NCI-H2227 treated with DMSO at 0.1 percent for 48 hours (cell line): ENCODE data around the gene IDE.
"Not testable (repeated sequence)": the region's sequence is repeated elsewhere in the genome, so short reads cannot be mapped to it uniquely, and the experiment has no call there.

Experiments
- DNase-seq: peaks from one replicate; lab custom pipeline; 2025; lab: John Stamatoyannopoulos, UW

The IDE gene

DNA sequence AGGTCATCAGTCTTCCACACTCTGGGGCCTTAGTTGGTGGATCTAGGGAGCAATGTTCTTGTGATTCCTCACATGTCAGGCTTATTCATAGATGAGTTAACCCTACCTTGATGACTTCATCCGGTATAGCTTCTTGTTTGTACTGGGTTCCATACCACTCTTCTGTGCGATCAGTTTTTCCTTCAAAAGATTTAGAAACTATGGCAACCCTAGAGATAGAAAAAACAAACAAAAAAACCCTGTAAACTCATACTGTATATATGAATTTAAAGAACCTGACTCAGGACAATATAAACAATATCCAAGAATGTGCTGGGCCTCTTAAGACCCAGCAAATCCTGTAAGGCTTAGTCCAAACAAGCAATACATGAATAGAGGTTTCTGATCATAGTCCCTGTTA lies 83.5 kb downstream of the IDE start:
- DNase-seq, result no peak

DNA sequence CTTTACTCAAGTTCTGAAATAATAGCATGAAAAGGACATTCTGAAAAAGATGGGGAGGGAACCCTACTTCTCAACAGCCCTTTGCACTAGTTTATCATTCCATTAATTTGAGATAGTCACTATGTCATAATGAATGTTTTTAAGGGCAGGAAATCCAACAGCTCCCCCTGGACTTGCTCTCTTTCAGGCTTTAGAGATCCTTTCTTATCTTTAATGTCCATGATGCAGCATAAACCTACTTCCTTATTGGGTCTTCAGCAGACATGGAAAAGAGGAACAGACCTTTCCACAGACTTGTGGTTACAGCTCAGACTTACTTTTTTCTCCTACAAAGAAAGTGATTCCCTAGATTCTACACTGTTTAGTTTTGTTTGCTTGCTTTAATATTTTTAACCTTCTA lies 87.3 kb downstream of the IDE start:
- no peak for DNase-seq

DNA sequence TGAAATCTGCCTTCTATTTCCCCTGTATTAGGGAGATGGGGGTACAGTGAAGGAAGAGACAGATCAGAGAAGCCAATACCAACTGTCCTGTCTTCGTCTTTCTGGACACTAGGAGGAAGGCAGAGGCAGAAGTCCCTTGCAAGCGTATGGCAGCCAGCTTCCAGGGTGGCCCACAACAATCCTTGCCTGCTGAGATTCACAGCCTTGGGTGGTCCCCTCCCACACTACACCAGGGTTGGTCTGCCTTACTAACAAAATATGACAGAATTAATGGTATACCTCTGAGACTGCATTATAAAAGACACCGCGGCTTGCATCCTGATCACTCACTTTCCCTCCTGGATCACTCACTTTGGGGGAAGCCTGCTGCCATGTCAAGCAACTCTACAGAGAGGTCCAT lies 90.4 kb downstream of the IDE start:
- DNase-seq, result no peak

DNA sequence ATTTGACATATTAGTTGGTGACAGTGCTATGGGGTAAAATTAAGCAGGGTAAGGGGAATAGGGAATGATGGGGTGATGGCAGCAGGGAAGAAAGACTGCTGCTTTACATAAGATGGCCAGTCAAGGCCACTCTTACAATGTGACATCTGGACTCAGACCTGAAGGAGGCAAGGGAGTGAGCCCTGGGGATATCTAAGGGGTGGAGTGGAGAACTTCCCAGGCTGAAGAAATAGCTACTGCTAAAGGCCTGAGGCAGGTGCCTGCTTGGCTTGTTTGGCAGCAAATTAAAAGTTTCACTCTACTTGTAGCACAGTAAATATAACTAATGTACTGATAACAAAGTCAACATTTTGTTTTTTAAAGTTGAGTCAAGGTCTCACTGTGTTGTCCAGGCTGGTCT lies 93.5 kb downstream of the IDE start:
- no peak for DNase-seq

DNA sequence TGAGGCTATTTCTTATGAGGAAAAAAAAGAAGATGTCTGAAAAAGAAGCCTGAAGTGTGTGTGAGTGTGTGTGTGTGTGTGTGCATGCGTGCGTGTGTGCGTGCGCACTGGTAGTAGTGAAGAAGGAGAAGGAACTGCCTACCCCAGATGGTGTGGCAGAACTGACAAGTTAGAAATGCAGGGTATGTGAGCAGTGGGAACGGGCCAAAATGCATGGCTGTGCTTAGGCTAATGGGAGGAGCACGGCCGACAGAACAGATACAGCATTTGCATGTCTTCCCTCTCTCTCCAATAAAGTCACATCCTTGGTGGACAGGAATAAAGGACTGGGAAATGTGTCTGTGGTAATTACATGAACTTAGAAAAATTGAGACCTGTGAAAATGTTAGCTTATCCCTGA lies 94.3 kb downstream of the IDE start:
- DNase-seq, result no peak

DNA sequence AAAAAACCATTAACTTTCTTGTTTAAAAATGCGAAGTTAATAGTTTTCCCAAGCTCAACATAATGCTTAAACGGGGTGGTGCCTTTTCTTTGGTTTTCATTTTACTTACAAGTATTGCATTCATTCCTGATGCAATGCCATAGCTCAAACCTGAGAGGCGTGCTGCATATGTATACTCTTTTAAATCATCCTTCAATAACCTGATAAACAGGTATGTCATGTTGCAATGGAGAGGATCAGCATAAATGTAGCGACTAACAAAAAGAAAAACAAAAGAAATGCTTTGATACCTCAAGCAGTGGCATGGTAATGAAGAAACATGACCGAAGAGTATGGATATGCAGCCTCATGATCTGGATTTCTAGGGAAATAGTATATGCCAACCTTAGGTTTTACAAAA lies 95.4 kb downstream of the IDE start:
- no peak for DNase-seq

DNA sequence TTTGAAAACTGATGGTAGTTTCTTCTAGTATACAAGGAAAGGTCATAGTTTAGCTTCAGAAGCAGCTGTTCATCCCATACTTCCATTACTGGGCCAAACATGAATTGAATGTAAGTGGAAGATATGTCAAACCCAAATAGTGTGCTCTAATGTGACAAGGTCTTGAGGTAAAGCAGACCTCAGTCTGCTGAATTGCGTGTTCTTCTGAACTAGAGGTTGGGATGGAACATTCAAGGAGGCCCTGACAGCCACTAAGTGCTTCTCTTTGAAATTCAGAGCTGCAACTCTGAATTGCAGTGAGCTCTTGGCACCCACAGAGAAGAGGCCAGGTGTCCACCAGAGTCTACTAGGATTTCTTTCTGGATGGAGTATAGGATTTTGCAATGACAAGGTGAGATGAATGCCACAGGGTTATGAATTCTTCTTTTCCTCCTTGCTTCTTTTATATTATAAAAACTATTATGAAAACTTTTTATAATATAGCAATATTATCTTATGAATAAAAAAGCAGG lies 98.5 kb downstream of the IDE start:
- no peak for DNase-seq

DNA sequence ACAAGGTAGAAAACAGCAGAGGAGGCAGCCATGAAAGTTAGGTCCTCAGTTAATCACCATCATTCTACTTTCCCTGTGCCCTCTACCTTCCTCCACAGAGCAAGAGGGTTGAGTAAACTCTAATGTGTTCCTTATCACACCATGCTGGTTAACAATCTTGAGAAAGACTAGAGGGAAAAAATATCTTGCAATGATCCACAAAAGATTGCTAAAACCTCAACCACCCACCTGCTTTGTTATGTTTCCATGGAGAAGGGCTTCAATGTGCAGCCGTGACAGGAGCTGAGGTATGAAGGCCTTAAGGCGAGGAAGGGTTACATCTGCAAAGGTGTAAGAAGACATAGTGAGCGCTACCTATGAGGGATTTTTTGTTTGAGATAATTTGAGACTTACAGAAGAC lies 103.9 kb downstream of the IDE start:
- no peak for DNase-seq

DNA sequence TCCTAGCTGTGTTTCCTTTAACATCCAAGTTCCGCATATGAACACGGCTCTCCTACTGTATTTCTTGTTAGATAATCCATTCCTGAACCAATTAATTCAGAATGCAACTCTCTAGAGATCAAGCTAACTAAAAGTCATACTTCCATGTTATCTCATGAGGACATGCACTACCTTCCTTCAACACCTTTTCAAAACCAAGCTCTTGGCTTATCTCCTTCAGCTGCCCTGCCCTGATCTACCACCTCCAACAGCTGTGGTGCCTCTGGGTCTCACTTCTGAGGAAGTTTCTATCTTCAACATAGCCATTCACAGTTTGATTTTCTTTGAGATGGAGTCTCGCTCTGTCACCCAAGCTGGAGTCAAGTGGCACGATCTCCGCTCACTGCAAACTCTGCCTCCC lies 109.5 kb downstream of the IDE start:
- DNase-seq, result no peak

DNA sequence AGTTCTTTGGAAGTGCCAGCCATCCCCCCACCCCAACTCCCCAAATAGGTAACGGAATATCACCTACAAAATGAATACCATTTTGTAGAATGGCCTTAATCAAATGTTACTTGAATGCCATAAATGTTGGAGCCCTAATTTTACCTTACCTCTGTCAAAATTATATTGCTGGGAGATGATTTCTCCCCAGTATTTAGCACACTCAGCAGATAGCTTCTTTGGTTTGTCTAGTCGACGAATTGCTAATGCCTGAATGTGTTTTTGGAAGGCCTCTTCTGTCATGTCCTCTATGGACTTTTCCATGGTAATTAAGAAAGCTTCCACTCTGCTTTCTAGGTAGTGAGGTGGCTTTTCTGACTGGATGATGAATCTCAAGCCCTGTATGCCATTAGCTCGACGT lies 110.3 kb downstream of the IDE start:
- DNase-seq, result no peak

DNA sequence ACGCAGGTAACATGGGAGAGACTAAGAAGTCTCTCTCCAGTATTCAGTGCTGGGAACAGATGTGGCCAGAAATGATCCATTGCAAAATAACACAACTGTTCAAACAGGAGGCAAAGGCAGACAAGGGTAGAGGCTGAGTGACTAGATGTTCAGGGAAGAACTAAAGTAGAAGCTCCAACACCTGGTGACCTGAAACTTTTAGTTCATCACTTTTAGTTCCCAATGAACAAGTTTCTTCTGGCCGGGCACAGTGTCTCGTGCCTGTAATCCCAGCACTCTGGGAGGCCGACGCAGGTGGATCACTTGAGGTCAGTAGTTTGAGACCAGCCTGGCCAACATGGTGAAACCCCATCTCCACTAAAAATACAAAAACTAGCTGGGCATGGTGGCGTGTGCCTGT lies 118.9 kb downstream of the IDE start:
- DNase-seq, result not testable (repeated sequence)

DNA sequence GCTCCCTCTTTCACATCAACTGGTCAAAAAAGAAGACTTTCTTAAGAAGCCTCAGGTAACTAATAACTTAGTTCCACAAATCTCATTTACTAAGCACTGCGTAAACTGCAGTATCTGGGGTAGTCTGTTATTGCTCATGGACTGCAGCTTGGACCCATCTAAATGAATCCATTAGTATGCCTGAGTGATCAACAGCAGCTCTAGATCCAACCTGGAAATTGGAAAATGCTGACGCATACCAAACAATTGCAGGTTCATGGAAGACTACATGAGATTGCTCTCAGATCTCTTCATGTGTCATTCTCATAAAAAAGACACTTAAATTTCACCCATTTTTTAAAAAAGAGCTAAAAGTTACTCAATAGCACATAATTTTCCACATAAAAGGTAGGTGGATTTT lies 121.6 kb downstream of the IDE start:
- no peak for DNase-seq

DNA sequence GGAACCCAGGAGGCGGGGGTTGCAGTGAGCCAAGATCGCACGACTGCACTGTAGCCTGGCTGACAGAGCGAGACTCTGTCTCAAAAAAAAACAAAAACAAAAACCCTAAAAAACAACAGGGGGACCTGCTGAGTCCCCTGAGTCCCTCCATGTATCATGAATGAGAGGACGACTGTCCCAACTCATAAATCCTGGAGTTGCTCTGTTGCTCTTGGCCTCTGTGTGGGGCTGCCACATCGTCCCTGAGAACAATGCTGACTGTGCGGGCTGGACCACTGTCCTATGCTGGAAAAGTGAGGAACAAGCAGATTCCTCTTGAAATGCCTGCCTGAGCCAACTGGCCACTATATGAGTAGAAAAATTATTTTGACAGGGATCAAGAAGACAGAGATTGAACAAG lies 122.5 kb downstream of the IDE start:
- DNase-seq, result no peak

DNA sequence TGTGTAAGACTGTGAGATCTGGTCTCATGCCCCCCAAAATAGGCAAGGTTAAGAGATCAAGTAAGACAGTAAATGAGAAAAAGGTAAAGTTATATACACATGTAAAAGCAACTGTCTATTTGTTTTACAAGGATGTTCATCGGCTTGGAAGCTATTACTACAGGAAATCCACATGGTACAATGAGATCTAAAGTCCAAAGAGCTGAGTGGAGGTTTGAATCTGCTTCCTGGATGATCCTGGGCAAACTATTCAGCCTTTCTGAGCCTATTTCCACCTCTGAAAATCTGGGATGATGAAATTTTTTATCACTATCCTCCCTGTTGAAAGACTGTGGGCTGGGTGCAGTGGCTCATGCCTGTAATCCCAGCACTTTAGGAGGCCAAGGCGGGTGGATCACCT lies 123.0 kb downstream of the IDE start:
- no peak for DNase-seq

DNA sequence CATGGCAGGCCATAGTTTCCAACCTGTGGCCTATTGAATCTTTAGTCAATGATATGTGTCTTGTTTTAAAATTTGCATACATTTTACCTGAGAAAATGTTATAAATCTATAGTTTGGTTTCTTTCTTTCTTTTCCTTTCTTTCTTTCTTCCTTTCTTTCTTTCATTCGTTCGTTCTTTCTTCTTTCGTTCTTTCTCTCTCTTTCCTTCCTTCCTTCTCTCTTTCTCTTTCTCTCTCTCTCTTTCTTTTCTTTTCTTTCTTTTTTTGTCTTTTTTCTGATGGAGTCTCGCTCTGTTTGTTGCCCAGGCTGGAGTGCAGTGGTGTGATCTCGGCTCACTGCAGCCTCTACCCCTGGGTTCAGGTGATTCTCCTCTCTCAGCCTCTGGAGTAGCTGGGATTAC lies 133.3 kb downstream of the IDE start:
- DNase-seq, result no peak

DNA sequence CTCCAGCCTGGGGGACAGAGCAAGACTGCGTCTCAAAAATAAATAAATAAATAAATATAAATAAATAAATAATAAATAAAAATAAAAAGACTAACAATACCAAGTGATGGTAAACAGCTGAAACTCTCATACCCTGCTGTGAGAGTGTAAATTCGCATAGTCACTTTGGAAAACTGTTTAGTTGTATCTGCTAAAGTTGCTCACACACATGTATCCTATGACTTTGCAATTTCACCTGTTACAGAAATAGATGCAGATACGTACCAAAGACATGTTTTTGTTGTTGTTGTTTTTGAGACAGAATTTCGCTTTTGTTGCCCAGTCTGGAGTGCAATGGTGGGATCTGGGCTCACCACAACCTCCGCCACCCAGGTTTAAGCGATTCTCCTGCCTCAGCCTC lies 135.7 kb downstream of the IDE start:
- DNase-seq, result no peak

DNA sequence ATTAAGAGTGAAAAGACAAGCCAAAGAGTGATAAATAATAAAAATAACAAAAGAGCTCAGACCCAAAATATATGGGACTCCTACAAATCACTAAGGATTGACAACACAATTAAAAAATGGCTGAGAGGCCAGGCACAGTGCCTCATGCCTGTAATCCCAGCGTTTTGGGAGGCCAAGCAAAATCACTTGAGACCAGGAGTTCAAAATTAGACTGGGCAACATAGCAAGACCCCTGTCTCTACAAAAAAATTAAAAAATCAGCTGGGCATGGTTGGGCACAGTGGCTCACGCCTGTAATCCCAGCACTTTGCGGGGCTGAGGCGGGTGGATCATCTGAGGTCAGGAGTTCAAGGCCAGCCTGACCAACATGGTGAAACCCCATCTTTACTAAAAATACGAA lies 137.3 kb downstream of the IDE start:
- DNase-seq, result no peak

DNA sequence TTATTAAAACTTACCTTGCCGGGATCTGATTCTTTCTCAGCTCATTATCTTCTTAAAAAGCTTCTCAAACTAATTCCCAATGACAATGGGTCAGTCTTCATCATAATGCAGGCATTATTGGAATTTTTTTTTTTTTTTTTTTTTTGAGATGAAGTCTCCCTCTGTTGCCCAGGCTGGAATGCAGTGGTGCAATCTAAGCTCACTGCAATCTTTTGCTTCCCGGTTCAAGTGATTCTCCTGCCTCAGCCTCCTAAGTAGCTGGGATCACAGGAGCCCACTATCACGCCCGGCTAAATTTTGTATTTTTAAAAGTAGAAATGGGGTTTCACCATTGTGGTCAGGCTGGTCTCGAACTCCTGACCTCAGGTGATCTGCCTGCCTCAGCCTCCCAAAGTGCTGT lies 137.8 kb downstream of the IDE start:
- DNase-seq, result not testable (repeated sequence)

DNA sequence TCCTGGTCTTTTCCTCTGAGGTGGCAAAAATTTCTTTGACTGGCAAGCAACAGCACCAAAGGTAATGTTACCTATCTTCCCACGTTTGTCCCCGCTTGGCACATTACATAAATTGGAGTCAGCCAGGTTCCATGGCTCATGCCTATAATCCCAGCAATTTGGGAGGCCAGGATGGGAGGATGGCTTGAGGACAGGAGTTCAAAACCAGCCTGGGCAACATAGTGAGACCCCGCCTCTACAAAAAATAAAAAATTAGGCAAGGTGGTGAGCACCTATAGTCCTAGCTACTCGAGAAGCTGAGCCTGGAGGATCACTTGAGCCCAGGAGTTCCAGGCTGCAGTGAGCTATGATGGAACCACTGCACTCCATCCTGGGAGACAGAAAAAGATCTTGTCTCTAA lies 139.5 kb downstream of the IDE start:
- DNase-seq, result no peak

DNA sequence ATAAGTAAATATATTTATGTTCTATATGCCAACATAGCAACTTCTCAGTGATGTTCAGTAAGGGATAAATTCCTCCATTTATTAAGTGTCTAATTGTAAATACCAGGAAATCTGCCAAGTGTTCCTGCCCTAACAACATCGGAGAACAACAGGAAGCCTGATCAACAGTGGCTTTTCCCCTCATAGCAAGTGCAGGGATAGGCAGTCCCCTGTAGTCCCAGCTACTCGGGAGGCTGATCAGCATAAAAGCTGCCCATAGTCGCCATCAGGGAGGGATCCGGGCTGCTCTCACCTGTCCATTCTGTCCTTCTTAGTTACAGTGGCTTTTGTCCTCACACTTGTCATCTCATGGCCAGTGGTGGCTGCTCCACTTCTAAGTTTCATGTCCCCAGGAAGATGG lies 141.3 kb downstream of the IDE start:
- no peak for DNase-seq

DNA sequence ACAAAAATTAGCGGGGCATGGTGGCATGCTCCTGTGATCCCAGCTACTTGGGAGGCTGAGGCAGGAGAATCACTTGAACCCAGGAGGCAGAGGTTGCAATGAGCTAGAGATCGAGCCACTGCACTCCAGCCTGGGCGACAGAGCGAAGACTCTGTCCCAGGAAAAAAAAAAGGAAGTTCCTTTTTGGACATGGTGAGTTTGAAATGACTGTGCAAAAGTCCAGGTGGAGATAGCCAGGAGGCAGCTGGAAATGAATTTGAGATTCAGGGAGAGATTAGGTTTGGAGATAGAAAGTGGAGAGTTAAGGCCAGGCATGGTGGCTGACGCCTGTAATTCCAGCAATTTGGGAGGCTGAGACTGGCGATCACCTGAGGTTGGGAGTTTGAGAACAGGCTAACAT lies 143.8 kb downstream of the IDE start:
- DNase-seq, result no peak

DNA sequence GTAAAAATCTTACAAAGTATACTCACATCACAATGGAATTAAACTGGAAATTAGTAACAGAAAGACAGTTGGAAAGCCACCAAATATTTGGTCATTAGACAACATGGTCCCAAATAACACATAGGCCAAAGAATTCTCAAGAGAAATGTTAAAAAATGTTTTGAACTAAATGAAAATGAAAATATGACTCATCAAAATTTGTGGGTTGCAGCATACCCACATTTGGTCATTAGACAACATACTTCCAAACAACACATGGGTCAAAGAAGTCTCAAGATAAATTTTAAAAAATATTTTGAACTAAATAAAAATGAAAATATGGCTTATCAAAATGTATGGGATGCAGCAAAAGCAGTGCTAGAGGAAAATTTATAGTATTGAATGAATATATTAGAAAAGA lies 152.3 kb downstream of the IDE start:
- DNase-seq, result no peak

DNA sequence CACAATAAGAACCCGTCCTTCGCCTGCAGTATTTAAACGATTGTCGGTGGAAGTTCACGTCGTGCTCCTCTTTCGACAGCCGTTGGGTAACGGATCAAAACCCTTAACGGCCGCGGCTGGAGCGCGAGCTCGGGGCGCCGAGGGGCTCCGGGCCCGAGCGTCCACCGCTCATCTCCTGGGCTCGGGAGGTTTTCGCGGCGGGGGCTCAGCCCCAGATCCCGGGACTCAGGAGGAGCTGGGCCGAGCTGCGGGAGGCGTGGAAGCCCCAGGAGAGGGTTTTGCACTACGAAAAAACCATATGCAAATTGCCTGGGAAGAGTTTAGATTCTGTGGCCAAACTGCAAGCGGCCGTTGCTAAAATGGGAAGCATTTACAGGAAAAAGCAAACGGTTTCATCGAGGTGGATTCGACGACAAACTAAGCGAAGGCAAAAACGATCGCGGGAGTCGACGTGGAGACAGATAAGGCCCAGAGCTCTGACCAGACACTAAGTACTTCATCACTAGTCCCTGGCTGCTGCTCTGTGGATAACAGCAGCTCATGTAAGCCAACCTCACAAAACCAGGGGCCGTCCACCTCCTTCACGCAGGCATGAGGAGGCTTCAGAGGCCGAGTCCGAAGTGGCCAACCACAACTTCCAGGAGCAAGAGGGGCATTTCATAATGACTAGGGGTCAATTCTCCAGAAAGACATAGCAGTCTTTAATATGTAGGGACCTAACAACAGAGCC lies 153.2 kb downstream of the IDE start:
- DNase-seq, result no peak

DNA sequence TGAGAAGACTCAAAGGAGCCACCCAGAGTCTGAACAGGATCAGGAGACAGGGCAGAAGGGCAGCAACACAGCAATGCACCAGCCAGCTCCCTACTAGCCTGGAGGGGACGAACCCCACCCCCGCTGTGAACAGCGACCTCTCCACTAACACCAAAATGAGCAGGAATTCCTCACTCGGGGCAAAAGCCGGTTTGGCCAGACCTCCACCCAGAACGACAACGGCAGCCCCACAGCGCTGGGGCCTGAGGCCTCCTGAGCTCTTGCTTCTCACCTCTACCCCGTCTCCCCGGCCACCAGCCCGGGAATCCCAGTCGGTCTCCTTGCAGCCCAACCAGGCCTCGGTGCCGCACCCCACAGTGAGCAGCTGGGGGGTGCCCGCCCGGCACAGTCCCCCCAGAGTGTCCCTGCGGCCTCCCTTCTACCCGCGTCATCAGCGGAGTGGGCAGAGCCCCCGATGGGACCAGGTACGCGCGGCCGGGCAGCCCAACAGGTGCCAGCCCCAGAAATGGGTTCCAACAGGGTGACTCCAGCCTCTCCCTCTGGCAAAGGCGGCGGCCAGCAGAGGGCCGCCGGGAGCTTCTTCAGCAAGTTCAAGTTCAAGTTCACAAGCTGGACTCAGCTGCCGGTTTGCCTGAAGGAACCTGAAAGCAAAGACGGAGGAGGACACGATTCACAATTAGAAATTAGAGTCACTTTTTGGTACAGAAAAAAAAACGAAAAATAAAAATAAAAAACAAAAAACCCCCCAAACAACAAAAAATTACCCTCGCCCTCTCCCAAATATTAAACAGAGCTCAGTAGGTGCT lies 153.9 kb downstream of the IDE start:
- DNase-seq, result no peak
